BJ (cell line): ENCODE measurements around the gene HMOX1. TPM values are rescaled to one million over a fixed set of nuclear protein-coding genes. Genes with fewer than 3 reads are reported as not detected.

Experiments
- CTCF ChIA-PET: fragments of 350-600 bp; formaldehyde crosslinking; extraction: SDS; loops from one replicate; lab custom pipeline; 2021; ENCODE audit warnings: antibody characterized with exemption, inconsistent platforms; lab: Yijun Ruan, JAX
- POLR2A ChIA-PET: fragments of 300-600 bp; sonication (Branson Sonifier 250); formaldehyde crosslinking; extraction: SDS; loops from one replicate; lab custom pipeline; 2021; ENCODE audit warnings: antibody characterized with exemption; lab: Charles Lee
- DNase-seq: peaks from one replicate; pipeline ENCODE4 v3.0.0-alpha.2; 2011; ENCODE audit warnings: low read depth
- H3K27me3 ChIP-seq: 2 replicates; pipeline ENCODE4 v1.6.0; 2011; ENCODE audit warnings: low read length; ENCODE audit not compliant: control insufficient read depth, insufficient read depth
- H3K36me3 ChIP-seq: 2 replicates; pipeline ENCODE4 v1.5.1; 2011; ENCODE audit warnings: low read length; ENCODE audit not compliant: control insufficient read depth, insufficient read depth
- H3K4me3 ChIP-seq: 2 replicates; pipeline ENCODE4 v1.5.1; 2011; ENCODE audit warnings: low read depth, mild to moderate bottlenecking, control low read depth, low read length
- CTCF ChIP-seq: IDR thresholded peaks from 2 replicates; pipeline ENCODE4 v1.5.1; 2011; ENCODE audit warnings: low read depth, mild to moderate bottlenecking, control low read depth, inconsistent platforms, low read length, moderate library complexity; ENCODE audit not compliant: insufficient read depth
- polyA plus RNA-seq: library from polyadenylated mRNA; depleted of rRNA; stranded (reverse); fragments of >200 nt; gene quantifications from 2 replicates; pipeline ENCODE4 v1.2.3, GENCODE V29; 2011; rRNA removed
- small RNA-seq: library from RNA; depleted of rRNA; stranded (forward); fragments of <200 nt; gene quantifications from one replicate; pipeline ENCODE3, GENCODE V24; 2012; ENCODE audit warnings: low replicate concordance, low read depth; ENCODE audit not compliant: insufficient read length

The HMOX1 gene
- polyA plus RNA-seq, 1 experiment, result 71.2 TPM

- Histone ChIP-seq H3K4me3 (no peak overlapping the region), H3K36me3 (no peaks in the 10 kb centered on the region), H3K27me3 (no peaks in the 10 kb centered on the region)
- CTCF ChIA-PET, result no interaction called here
- POLR2A ChIA-PET, result no interaction called here
- DNase-seq, result no peak
- TF ChIP-seq CTCF, result no peak
Observed at GRCh38 chr22:35441489-35442100, 60.7 kb downstream of the HMOX1 start.

- H3K4me3 ChIP-seq, result no peak overlapping the region
- no peak for DNase-seq
- no peaks in the 10 kb centered on the region for H3K36me3 ChIP-seq
- ChIA-PET POLR2A (no interaction called here), CTCF (interaction anchor here (1.0 kb wide), 1 partner anchor 141 kb away, joined by 3 read pairs; no protein-coding TSS in a partner anchor)
- H3K27me3 ChIP-seq, result no peaks in the 10 kb centered on the region
- no peak for TF ChIP-seq CTCF
Observed at GRCh38 chr22:35442471-35442870, 61.6 kb downstream of the HMOX1 start.

GRCh38 chr22:35443338-35443737 is 62.4 kb downstream of the HMOX1 start:
- TF ChIP-seq CTCF, result no peak
- CTCF ChIA-PET, result no interaction called here
- POLR2A ChIA-PET, result no interaction called here
- Histone ChIP-seq H3K27me3 (no peaks in the 10 kb centered on the region), H3K4me3 (no peak overlapping the region), H3K36me3 (no peaks in the 10 kb centered on the region)
- DNase-seq, result no peak

Small RNA genes within 50 kb of the gene (small RNA-seq; reads per million reads assigned to genes)
- gene MIR3909 (1.1 reads per million), gene MIR6069 (not detected)

Other genes starting within 250 kb of the HMOX1 start
- gene HMGXB4, start 123.6 kb upstream of the HMOX1 start, polyA plus RNA-seq, result 15.1 and 21.5 TPM in 2 replicates
- gene TOM1, start 81.2 kb upstream of the HMOX1 start, polyA plus RNA-seq, result 63.7 and 124 TPM in 2 replicates
- 19.4 and 34.6 TPM in 2 replicates for gene MCM5, start 19.0 kb downstream of the HMOX1 start, polyA plus RNA-seq
- 0.45 and 1.2 TPM in 2 replicates for gene RASD2, start 159.7 kb downstream of the HMOX1 start, polyA plus RNA-seq
- 0.06 TPM in 1 of 2 replicates, not detected in the other for gene MB, start 236.2 kb downstream of the HMOX1 start, polyA plus RNA-seq